Ammon's horn (tissue), 1 donor: ENCODE data around the gene SETBP1.

Source experiments
- DNase-seq: peaks from one replicate; pipeline ENCODE4 v3.0.0-alpha.2; 2016; ENCODE audit warnings: low spot score

SETBP1 gene

DNA sequence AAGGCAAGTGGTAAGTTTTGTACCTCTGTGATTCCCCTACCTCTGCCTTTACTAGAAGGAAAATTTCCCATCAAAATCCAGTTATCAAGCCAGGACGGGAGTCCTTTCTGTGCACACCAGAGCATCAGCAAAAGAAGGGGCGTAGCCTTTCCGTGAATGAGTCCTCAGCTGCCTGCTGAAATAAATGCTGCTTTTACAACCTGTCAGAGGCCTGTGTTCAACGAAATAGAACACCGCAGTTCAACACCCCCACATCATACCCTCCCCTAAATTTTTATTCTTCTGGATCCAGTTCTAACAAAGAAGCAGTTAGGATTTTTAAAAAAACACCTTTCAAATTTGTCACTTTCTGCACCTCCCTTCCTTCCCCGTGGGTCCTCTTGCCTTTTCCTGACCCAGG is 135.8 kb downstream of the SETBP1 start:
- DNase-seq = no peak

DNA sequence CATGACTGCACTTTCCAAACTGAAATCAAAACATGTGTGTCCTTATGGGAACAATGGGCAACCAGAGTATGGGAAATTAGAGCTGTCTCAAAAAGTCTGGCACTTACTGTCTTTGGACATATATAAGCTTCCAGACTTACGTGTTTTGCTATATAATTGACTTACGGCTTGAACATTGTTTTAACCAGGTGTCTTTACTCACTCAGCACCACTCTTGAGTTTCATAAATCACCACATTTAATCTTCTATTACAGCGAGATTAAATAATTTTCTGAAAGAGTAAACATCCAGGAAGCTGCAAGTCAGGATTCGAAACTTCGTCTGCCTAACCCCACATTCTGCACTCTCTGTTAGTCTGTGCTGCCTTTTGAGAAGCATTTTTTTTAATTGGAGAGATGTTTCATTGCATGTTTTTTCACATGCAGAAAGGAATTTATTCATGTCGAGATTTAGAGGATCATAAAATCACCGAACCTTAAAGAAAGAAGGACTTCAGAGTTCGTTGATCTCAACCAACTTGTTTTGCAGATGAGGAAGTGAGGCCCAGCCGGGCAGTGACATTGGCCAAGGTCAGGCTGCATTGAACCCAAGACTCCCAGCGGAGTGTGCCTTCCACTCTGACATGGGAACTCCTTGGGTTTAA is 137.3 kb downstream of the SETBP1 start:
- DNase-seq = no peak

DNA sequence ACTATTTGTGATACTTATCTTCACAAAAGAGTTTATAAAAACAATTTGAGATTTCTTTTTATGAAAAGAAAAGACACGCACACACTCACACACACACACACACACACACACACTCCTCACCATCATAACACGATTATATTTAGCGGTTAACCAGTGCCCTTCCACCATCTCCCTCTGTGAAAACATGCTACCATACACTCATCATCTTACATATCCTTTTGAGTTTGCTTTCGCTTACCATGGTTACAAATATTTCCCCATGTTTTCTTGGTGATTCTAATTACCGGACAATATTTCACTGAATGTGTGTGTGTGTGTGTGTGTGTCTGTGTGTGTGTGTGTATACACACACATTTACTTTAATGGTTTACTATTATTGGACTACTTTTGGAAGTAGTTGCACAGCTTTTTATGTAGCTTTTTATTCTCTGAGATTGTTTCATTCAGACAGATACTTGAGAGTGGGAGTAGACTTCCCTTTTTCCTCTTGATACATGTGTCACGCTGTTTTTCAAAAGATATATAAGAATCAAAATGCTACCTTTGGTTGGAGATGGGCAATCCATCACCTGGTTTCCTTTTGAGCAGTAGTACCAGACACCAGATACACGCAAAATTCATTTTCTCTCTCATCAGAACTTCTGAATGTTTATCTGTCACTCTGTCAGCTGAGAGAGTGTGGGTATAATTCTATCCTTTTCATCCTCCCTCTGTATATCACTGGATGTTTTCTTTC is 138.1 kb downstream of the SETBP1 start:
- no peak for DNase-seq

DNA sequence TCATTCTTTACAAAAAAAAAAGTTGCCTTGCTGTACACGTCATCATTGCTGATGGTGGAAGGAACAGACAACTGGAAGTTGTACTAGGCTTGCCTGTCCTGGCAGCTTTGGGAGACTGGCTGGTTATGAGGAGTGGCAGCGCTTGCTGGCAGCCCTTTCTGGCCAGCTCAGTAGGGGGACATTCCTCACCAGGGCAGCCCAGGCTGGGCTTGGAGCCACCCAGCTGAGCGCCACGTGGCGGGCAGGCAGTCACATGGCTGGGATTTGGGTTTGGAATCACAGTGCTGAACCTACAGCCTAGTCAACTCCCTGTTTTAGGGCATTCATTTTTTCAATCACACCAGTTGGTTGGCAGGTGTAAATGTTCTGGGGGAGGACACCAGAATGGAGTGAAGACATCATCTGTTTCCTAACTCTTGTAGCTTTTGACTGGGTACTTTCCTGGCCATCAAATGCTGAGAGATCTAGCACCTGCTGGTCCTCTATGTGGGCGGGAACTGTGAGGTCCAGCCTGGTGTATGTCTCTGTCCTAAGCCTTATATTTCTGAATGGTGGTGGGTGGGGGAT is 139.3 kb downstream of the SETBP1 start:
- DNase-seq = peak; percentile 56

DNA sequence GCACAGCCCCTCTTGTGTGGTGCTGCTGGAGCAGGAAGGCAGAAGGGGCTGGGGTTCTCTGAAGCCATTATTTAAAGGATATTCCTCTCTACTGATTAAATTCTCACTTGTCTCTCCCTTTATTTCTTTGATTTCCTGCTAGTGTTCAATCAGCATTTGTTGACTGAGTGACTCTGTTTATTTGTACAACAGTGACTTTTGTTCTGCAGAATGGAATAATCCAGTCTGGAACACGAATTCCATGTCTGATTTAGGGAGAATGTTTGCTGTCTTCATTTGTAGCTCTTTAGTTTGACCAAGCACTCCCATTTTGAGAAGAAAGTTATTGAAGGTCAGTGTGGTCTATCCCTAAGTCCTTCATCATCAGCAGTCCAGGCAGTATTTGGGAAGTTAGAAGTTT is 141.2 kb downstream of the SETBP1 start:
- DNase-seq = no peak

DNA sequence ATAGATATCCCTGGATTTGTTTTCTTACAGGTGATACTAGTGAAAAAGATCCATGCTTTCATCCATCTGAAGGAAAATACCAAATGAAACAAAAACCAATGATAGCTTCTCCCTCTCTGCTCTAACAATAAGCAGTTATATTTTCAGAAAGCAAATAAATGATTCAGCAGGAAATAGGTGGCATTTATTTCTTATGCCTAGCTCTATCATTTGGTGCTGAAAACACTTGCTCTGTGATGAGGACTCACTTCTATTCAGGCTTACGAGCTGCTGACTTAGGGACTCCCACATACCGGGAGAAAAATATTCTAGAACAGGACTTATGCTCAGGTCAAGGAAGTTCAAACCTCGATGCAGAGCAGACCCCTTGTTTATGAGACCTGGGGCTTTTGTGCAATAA is 142.6 kb downstream of the SETBP1 start:
- DNase-seq = no peak

DNA sequence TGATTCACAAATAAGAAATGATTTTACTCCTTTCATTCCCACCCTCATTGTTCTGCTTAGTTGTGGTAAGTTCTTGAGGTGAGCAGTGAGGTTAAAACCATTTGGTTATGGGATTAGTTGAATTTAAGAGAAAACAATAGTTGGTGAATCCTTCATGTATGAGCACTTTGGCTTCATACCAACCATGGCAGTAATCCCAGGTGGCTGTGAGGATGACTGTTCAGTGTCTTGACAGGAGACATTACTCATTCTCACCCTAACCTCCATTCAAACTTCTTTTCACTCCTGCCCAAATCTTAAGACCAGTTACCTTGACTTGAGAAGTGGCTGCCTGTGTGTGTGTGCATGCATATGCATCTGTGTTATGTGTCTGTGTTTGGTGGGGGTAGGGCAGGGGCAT is 143.1 kb downstream of the SETBP1 start:
- DNase-seq = no peak

DNA sequence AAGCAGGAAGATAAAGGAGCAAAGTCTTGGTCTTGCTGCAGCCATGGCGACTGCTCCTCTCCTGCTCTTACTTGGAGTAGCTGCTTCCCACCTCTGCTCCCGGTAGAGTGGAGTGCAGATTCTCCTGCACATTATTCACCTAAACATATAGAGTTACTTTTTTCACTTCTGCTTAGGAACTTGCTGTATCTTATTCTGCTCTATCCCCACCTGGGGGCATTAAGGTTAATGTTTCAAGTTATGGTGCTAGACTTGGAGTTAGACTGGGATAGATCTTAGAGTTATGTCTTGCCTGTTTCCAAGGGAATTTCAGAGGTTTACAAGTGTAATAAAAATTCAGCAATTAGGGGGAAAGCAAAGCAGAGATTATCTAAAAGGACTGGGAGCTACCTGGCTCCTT is 144.2 kb downstream of the SETBP1 start:
- DNase-seq = no peak

DNA sequence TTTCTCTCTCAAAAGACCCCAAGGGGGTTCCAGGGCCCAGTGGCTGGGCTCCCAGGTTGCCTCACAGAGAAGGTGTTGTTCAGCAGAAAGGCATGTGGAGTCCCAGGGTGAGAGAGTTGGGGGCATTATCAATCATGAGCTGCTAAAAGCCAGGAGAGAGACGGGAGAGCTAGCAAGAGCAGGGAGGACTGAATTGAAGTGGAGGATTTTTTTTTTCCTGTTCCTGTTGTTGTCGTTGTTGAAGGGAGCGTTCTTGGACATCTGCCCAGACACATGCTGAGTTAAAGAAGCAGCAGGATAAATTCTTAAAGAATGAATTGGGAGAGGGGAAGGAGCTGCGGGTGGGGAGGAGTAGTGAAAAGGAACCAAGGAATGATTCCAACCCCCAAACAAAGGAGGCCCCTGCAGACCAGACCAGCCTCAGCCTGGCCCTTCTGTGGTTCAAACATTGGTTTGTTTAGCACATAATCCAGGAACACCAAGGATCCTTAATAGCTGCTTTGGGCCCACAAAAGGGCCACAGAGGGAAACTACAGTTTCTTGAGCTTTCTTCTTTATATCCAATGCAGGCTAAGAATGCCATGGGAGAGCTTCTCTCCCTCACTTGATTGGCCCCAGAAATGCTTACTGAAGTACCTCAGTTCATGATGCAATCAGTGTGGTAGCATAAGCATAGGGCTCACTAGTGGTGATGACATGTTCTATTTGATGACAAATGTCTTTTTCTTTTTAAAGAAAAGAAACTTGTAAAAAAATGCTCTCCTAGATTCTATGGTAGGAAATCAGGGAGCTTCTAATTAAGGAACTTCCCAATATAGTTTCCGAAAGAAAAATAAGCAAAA is 146.0 kb downstream of the SETBP1 start:
- peak; percentile 87 for DNase-seq

DNA sequence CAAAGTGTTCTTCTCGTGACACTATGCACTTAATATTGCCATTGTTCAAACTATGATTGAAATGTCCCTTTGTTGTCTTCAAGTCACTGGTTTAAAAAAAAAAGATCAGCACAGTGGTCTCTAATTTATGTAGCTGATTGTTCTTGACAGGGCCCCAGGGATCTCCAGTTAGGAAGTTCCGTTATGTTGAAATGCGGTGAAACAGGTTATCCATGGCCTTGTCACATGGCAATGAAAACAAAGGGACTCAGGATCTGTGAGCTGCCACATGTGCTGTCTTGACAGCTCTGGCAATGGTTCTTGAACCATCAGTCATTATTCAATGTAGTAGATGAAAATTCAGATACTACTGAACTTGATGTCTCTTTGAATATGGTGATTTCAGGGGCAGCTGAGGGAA is 147.4 kb downstream of the SETBP1 start:
- DNase-seq = no peak

DNA sequence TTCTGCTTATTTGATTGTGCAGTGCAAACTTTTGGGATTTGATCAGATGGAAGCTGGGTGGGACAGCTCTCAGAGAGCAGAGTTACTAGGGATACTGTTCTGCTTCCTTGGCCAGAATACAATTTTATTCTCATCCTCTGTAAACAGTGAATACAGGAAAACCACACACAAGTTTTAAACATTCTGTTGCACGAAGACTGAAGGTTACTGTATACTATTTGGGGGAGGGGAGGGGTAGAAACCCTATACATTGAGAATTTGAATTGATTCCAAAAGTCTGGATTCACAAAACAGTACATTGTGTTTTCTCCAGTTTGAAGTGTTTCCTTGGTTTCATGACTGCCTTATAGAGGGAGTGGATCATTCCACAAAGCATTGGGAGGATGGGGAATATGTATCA is 149.9 kb downstream of the SETBP1 start:
- no peak for DNase-seq

DNA sequence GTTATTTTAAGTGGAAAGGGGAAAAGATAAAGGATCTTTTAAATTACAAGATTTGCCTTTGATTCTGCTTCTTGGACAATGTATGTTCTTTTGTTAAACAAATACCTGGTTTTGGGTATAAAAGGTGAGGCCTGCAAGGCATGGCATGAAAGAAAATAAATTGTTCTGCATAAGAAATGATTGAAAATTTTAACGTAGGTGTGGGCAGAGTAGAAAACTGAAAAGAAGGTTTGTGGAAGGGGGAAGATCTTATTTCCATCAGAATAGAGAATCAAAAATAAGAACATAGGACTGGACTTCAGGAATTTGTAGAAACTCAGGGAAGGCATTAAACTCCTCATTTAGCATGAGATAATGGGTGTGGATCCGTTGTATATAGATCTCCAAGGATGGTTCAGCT is 153.1 kb downstream of the SETBP1 start:
- no peak for DNase-seq

DNA sequence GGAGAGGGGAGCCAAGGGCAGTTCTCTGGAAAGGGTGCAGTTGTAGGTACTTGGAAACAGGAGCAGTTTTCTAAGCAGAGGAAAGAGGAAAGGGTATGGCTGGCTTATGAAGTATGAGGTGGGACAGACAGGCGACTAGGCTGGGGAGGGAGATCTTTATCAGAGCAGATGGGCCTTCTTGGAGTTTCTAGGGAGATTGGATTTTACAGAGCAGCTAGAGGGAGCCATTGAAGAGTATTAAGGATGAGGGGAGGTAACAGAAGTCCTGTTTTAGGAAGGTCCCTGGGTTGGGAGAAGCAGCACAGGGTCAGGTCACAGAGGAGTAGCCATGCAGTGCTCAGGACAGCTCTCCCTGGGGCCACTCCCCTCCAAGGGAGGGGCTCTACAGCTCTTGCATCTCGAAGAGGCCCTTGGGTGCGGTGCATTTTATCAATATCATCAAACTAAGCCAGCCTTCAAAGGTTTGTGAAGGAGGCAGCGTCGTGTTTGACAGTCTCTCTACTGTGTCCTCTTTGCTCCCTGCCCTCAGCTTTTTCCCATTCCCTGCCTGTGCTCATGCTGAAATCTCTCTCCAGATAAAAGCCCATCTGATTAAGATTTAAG is 154.3 kb downstream of the SETBP1 start:
- DNase-seq = no peak

DNA sequence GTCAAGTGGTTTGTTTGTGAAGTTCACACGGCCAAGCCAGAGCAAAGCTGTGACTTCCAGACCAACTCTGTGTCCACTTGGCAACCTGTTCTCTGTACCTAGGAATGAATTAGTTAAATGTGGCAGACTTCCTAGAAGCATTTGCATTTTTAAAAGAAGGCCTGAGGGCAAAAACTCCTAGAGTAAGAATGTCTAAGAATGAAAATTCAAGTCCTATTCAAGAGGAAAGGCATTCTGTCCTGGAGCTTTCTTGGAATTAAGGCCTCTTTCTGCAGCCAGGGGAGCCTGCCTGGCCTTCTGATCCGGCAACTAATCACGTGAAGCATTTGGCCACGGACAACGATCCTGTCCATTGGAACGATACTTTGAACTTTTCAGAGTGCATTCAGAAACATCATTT is 155.0 kb downstream of the SETBP1 start:
- peak; percentile 49 for DNase-seq

DNA sequence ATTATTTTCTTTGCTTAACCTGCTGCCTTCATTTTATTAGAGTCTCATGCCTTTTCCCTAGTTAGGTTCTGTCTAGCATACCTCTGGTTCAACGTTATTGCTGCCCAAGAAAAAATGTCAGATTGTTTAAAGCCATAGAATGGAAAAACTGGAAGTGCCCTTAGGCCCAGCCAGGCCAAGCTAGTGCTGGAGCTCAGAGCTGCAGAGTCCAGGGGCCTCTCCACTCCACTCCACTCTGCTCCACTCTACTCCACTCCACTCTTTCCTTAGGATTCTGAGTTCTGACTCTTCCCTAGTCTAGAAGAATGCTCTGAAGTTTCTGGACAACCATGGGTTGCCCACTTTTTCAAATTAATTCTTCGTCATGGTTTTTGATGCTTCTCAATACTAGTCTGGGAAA is 155.6 kb downstream of the SETBP1 start:
- no peak for DNase-seq

DNA sequence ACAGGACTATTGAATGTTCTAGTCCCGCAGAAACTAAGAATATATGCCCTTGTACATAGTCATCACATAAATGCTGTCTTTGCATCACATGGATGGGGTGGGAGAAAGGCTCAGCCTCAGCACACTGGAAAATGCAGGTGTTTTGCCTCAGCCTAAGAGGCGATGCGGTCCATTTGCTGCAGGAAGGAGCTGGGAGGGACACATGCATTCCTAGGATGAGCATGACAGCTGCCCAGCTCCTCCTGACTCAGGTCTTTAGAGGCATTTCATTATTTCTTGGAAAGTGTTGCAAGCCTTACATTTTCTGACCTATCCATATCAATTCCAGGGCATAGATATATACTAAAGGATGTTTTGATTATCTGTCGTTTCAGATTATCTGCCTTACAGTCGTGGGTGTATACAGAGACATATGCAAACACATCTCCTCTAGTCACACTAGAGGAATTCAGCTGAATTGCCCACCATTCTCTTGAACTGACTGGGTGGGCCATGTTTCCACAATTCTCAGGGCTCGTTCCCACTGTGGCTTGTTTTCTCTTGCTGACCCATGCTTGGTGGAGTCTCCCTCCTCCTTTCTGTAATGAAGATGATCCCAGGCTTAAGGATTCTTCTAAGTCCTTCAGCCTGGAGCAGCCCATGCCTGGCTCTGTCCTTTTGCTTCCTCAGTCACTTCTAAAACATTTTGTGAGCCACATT is 156.9 kb downstream of the SETBP1 start:
- DNase-seq = no peak

DNA sequence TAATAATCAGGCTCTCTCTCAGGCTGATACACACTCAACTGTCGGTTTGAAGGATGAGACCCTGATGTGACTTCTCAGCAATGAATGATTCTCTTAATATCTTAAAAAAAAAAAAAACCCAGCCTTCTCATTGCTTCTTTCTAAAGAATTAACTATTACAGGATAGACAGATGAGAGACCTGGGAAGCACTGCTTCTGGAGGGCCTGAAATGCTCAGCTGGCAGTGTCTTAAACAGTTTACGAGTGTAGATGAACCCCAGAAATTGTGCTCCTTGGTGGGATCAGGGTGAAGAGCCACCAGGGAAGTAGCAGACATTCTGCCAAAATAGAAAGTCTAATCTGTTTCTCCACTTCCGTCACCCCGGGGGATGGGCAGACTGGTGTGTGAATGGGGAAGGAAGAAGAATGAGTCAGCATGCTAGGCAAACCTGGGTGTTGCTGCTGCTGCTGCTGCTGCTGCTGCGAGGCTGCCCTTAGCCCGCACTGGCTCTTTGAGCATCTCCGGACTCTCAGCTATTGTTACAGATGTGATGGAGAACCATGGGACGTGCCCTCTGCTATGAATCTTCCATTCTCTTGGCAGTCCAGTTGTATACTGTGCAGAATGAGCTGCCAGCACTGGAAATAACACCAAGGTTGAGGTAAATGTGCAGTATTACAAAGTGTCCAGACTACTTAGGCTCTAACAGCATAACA is 158.4 kb downstream of the SETBP1 start:
- peak; percentile 77 for DNase-seq

DNA sequence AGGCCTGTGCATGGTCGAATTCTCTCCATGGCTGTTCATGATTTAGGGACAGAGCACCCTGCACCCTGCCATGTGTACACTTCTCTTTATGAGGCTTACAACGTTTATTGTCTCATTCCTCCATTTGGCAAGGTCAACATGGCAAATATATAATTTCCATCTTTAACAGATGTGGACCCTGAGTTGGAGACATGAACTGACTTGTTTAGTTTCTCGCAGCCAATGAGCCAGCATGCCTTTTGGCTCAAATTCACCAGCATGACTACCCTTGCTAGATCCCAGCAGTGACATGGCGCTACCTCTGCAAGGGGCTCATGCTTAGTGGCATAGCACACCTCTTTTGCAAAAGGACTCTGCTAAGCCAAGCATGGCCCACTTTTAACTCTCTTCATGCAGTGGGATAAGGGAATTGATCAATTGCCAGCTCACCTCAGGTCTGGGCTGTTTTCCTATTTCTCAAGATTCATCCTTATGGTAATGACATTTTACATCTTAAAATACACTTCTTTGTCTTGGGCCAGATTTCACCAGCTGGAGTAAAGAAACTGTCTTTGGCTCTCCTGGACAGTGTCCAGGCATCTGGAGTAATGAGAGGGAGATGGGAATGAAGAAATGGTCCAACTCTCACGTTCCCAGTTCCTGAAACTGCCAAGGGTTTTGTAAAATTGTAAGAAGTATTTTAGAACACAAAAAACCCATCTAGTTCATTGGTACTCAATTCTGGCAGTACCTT is 159.5 kb downstream of the SETBP1 start:
- DNase-seq = no peak

DNA sequence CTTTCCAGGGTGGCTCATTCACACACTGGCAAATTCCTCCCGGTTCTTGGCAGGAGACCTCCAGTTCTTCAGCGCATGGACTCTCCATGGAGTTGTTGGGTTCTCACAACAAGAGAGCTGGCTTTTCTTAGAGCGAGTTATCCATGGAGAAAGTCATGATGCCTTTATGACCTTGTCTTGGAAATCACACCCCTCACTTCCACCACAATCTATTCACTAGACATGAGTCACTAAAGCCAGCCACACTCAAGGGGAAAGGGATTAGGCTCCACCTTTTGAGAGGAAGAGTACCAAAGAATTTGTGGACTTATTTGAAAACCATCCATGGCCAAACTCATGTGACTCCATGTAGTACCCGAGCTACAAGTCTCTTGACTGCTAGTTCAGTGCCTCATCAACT is 160.5 kb downstream of the SETBP1 start:
- DNase-seq = no peak
